Endodermal cell (in vitro differentiated cells): ENCODE results near the gene DYNLT2B. TPM values are rescaled to one million over a fixed set of nuclear protein-coding genes. Genes with fewer than 3 reads are reported as not detected.

Experiments
- DNase-seq: peaks from one replicate; pipeline ENCODE4 v3.0.0-alpha.2; 2017
- H3K27ac ChIP-seq: 2 replicates; pipeline ENCODE4 v1.5.1; 2013; ENCODE audit warnings: mild to moderate bottlenecking, low read depth, low read length, moderate library complexity
- H3K27me3 ChIP-seq: 2 replicates; pipeline ENCODE4 v1.6.1; 2013; ENCODE audit warnings: mild to moderate bottlenecking, low read length, moderate library complexity; ENCODE audit not compliant: insufficient read depth, control insufficient read depth, poor library complexity, severe bottlenecking
- H3K36me3 ChIP-seq: 2 replicates; pipeline ENCODE4 v1.7.0; 2013; ENCODE audit warnings: mild to moderate bottlenecking, low read length, moderate library complexity; ENCODE audit not compliant: control insufficient read depth, insufficient read depth
- H3K4me1 ChIP-seq: one replicate; pipeline ENCODE4 v1.7.0; 2013; ENCODE audit warnings: low read length; ENCODE audit not compliant: control insufficient read depth, insufficient read depth
- H3K4me3 ChIP-seq: 2 replicates; pipeline ENCODE4 v1.5.1; 2013; ENCODE audit warnings: mild to moderate bottlenecking, low read length, moderate library complexity
- H3K9ac ChIP-seq: 2 replicates; pipeline ENCODE4 v1.6.1; 2013; ENCODE audit warnings: mild to moderate bottlenecking, low read length, moderate library complexity; ENCODE audit not compliant: poor library complexity, severe bottlenecking; ENCODE audit errors: extremely low read depth
- H3K9me3 ChIP-seq: 2 replicates; pipeline ENCODE4 v1.6.1; 2013; ENCODE audit warnings: mild to moderate bottlenecking, low read length, moderate library complexity; ENCODE audit not compliant: control insufficient read depth
- H3K27ac Mint-ChIP-seq: 2 replicates; pipeline ENCODE4 v1.8.0; 2020; ENCODE audit warnings: mixed read lengths
- H3K27me3 Mint-ChIP-seq: 2 replicates; pipeline ENCODE4 v1.8.0; 2021; ENCODE audit warnings: mild to moderate bottlenecking, mixed read lengths; ENCODE audit not compliant: insufficient read depth
- H3K36me3 Mint-ChIP-seq: 2 replicates; pipeline ENCODE4 v1.8.0; 2020; ENCODE audit warnings: low read depth, mixed read lengths
- H3K4me1 Mint-ChIP-seq: 2 replicates; pipeline ENCODE4 v1.8.0; 2020; ENCODE audit warnings: mixed read lengths
- H3K4me3 Mint-ChIP-seq: 2 replicates; pipeline ENCODE4 v1.8.0; 2020; ENCODE audit warnings: mild to moderate bottlenecking, moderate library complexity, mixed read lengths
- H3K9me3 Mint-ChIP-seq: 2 replicates; pipeline ENCODE4 v1.8.0; 2020; ENCODE audit warnings: mild to moderate bottlenecking, mixed read lengths
- WGBS, 2 experiments: methylation state at CpG; one replicate each; pipeline versions ENCODE4 v1.1.5 to v1.1.7; 2013; ENCODE audit warnings: missing lambda C conversion rate in 2 of 2, mixed read lengths in 1 of 2; ENCODE audit not compliant: insufficient coverage in 1 of 2, insufficient read length in 1 of 2; 5-methylcytosine and 5-hydroxymethylcytosine counted together
- total RNA-seq, 2 donors: library from RNA; stranded (reverse); fragmentation: NEBNext Ultra II Directional in 1 of 2; extraction: Animal tissue kit (Norgen Biotek cat#: 25700) in 1 of 2; gene quantifications; 2 replicates in 1 of 2; 3 replicates in 1 of 2; pipeline ENCODE4 v1.2.1, GENCODE V29; 2021
- TF ChIP-seq, protein P1 (sequence below): fragments of 200-600 bp; sonication (generic); conservative IDR thresholded peaks from 2 replicates; pipeline ENCODE4 v1.5.0; 2021; ENCODE audit warnings: antibody characterized with exemption, mild to moderate bottlenecking

Gene DYNLT2B
- total RNA-seq, 2 donors from 2014 or later: 22.6 to 45.5 TPM

DNA sequence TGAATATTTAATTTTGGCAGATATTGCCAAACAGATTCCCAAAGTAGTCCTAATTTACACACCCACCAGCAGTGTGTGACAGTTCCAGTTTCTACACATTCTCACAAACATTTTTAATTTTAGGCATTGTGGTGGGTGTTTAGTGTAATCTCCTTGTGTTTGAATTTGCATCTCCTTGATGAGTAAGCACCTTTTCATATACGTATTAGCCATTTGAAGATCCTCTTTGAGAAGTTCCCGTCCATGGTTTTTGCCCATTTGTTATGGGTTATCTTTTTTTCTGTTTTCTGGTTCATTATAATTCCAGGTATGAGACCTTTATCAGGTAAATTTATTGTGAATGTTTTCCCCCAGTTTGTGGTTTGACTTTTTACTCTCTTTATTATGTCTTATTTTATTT is 22.4 kb upstream of the DYNLT2B start:
- H3K36me3 Mint-ChIP-seq: peaks cover 2% of the 10 kb centered on the region
- Histone ChIP-seq H3K27ac (no peak overlapping the region), H3K9ac (no peak overlapping the region), H3K4me1 (no peaks in the 10 kb centered on the region), H3K27me3 (no peaks in the 10 kb centered on the region), H3K4me3 (no peak overlapping the region), H3K36me3 (no peaks in the 10 kb centered on the region), H3K9me3 (no peaks in the 10 kb centered on the region)
- no peaks in the 10 kb centered on the region for H3K9me3 Mint-ChIP-seq
- no peak overlapping the region for H3K4me3 Mint-ChIP-seq
- WGBS, 2 experiments: 89 to 100% methylated on average over 2 of the region's 2 CpGs
- DNase-seq: no peak
- no peaks in the 10 kb centered on the region for H3K4me1 Mint-ChIP-seq
- H3K27me3 Mint-ChIP-seq: no peaks in the 10 kb centered on the region
- no peak overlapping the region for H3K27ac Mint-ChIP-seq
- TF ChIP-seq, protein P1, sequence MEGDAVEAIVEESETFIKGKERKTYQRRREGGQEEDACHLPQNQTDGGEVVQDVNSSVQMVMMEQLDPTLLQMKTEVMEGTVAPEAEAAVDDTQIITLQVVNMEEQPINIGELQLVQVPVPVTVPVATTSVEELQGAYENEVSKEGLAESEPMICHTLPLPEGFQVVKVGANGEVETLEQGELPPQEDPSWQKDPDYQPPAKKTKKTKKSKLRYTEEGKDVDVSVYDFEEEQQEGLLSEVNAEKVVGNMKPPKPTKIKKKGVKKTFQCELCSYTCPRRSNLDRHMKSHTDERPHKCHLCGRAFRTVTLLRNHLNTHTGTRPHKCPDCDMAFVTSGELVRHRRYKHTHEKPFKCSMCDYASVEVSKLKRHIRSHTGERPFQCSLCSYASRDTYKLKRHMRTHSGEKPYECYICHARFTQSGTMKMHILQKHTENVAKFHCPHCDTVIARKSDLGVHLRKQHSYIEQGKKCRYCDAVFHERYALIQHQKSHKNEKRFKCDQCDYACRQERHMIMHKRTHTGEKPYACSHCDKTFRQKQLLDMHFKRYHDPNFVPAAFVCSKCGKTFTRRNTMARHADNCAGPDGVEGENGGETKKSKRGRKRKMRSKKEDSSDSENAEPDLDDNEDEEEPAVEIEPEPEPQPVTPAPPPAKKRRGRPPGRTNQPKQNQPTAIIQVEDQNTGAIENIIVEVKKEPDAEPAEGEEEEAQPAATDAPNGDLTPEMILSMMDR: no peak

DNA sequence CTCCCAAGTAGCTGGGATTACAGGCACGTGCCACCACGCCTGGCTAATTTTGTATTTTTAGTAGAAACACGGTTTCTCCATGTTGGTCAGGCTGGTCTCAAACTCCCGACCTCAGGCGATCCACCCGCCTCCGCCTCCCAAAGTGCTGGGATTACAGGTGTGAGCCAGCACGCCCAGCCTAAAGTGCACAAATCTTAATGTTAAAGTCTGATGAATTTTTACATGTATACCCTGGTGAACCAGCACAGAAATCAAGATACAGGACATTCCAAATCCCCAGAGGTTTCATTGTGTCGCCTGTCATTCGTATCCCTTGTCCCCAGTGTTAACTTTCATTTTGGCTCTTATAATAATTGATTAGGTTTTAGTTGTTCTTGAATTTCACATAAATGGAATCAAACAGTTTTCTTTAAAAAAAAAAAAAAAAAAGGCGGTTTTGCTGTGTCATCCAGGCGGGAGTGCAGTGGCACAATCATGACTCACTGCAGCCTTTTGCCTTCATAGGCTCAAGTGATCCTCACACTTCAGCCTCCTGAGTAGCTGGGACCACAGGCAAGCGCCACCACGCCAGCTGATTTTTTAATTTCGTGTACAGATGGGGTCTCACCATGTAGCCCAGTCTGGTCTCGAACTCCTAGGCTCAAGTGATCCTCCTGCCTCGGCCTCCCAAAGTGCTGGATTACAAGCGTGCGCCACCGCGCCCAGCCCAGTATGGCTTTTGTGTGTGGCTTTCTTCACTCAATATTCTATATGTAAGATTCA is 21.6 kb upstream of the DYNLT2B start:
- Histone ChIP-seq H3K36me3 (no peaks in the 10 kb centered on the region), H3K27ac (no peak overlapping the region), H3K9ac (no peak overlapping the region), H3K27me3 (no peaks in the 10 kb centered on the region), H3K4me3 (no peak overlapping the region), H3K9me3 (no peaks in the 10 kb centered on the region), H3K4me1 (no peaks in the 10 kb centered on the region)
- H3K36me3 Mint-ChIP-seq: no peaks in the 10 kb centered on the region
- no peak for DNase-seq
- TF ChIP-seq, protein P1: no peak
- no peaks in the 10 kb centered on the region for H3K9me3 Mint-ChIP-seq
- no peaks in the 10 kb centered on the region for H3K27me3 Mint-ChIP-seq
- no peak overlapping the region for H3K4me3 Mint-ChIP-seq
- H3K4me1 Mint-ChIP-seq: no peaks in the 10 kb centered on the region
- no peak overlapping the region for H3K27ac Mint-ChIP-seq
- WGBS, 2 experiments: 93 to 95% methylated on average over 17 to 21 of the region's 21 CpGs

DNA sequence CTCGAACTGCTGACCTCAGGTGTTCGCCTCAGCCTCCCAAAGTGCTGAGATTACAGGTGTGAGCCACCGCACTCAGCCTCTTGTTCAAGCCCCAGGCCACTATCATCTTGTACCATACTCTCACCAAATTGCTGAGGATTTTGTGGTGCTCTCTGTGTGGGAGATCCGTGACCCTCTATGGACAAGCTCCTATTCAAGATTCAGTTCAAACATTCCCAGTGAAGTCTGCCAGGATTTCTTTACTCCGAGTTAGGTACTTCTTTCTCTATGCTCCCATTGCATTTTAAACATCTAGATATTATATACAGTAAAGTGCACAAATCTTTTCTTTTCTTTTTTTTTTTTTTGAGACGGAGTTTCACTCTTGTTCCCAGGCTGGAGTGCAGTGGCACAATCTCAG is 21.0 kb upstream of the DYNLT2B start:
- no peaks in the 10 kb centered on the region for H3K4me1 ChIP-seq
- Mint-ChIP-seq H3K27ac (no peak overlapping the region), H3K4me3 (no peak overlapping the region), H3K4me1 (no peaks in the 10 kb centered on the region), H3K36me3 (no peaks in the 10 kb centered on the region), H3K9me3 (no peaks in the 10 kb centered on the region), H3K27me3 (no peaks in the 10 kb centered on the region)
- no peak for DNase-seq
- no peak overlapping the region for H3K27ac ChIP-seq
- H3K4me3 ChIP-seq: no peak overlapping the region
- TF ChIP-seq, protein P1: no peak
- WGBS, 2 experiments: 95% methylated on average over 3 to 6 of the region's 6 CpGs
- no peak overlapping the region for H3K9ac ChIP-seq
- H3K9me3 ChIP-seq: no peaks in the 10 kb centered on the region
- no peaks in the 10 kb centered on the region for H3K27me3 ChIP-seq
- no peaks in the 10 kb centered on the region for H3K36me3 ChIP-seq
